HG03196 (cell line): ENCODE data around the gene GVQW3.
A peak's percentile ranks its signal among the peaks of the same experiment; 100 is the strongest.

Source experiments
- ATAC-seq: cut with Tn5 transposase; IDR thresholded peaks from one replicate; pipeline ENCODE4 v1.9.1; 2021; ENCODE audit not compliant: unreplicated experiment

Gene GVQW3

GRCh38 chr11:76380977-76381719 lies at the start of gene GVQW3, which contains the start of gene THAP12:
TSS of gene GVQW3 (plus strand) at chr11:76381323. CDS start at chr11:76381829, 506 bp downstream.
TSS of gene THAP12 (minus strand) at chr11:76381132. CDS start at chr11:76380836, 296 bp downstream.
- peak; percentile 80 for ATAC-seq

- no peak for ATAC-seq
Observed at GRCh38 chr11:76334826-76335389, 46.2 kb upstream of the GVQW3 start.

- ATAC-seq, result no peak
Observed at GRCh38 chr11:76335842-76336241, 45.3 kb upstream of the GVQW3 start.

DNA sequence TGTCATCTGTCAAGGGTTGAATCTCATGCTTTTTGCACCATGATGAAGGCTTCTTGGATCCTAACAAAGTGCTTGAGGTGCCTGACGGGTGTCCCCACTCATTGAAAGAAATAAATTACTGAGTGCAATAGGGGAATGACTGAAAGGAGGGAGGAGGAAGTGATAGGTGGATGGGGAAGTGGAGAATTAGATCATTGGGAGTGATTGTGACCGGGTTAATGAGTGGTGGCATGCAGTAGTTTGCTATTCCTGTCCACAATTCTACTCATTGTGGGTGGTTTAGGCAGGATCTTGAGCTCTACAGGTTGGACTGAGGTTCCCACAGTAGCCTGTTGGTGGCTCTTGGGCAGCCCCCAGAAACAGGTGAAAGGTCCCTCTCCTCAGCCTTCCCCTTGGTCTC lies 44.5 kb upstream of the GVQW3 start:
- no peak for ATAC-seq

DNA sequence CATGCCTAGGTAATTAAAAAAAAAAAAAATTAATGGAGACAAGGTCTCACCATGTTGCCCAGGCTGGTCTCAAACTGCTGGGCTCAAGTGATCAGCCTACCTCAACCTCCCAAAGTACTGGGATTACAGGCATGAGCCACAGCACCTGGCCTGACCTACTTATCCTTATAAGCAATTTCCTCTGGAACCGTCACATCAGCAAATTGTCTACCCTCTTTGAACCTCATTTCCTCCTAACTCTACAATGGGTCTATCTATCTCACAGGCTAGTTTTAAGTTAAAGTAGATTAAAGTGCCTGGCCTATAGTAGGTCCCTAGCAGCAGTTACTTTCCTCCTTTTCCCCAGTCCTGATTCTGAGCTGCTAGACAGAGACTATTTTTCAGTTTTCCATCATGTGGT lies 43.7 kb upstream of the GVQW3 start:
- ATAC-seq, result no peak

- no peak for ATAC-seq
Observed at GRCh38 chr11:76337923-76338322, 43.2 kb upstream of the GVQW3 start.

- ATAC-seq, result no peak
Observed at GRCh38 chr11:76339221-76339620, 41.9 kb upstream of the GVQW3 start.

DNA sequence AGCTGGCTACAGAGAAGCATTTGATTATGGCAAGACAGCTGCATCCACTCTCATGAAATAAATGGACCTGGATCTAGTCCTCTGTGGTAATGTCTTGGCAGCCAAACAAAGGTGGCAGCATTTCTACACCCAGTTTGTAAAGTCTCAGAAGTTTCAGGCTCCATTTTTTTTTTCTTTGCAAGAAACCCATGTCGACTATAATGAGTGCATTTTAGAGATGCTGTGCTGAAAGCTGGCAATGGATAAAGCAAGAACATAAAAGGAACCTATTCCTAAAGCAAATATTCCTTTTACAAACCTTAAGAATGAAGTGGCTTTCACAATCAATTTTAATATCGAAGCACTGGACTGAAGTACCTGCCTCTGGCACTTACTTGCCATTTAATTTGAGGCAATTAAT lies 33.7 kb upstream of the GVQW3 start:
- ATAC-seq, result no peak

DNA sequence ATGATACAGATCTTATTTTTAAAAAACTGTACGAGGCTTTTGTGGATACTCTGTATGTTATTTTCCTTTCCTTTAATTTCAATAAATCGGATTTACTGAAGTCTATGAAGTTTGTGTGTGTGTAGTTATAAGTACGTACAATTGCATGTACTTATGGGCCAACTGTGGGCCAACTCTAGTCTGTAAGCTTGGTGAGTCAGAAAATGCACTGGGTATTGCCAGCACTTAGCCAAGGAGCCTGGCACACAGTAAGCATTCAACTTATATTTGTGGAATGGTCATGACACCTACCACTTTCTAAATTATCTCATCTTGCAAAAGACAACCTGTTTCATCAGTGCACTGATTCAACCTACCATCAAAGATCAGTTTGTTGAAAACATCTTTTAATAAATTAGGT lies 32.8 kb upstream of the GVQW3 start:
- ATAC-seq, result no peak

DNA sequence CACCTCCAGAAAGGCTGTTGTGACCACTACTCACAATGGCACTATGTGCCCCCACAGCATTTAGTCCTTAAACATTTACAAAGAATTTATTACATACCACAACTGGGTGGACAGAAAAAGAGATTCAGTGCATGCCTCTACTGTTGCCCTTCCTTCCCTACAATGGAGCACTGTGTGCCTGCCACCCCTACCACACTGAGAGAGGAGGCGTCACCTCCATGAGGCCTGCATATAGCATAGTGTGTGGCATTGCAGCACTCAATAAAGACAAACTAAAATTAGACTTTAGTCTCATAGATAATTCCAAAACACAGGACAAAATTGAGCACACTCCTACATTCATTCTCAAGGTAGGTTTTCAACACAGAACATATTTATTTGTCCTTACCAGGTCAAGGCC lies 26.0 kb upstream of the GVQW3 start:
- ATAC-seq, result no peak

- no peak for ATAC-seq
Observed at GRCh38 chr11:76361374-76361773, 19.7 kb upstream of the GVQW3 start.

DNA sequence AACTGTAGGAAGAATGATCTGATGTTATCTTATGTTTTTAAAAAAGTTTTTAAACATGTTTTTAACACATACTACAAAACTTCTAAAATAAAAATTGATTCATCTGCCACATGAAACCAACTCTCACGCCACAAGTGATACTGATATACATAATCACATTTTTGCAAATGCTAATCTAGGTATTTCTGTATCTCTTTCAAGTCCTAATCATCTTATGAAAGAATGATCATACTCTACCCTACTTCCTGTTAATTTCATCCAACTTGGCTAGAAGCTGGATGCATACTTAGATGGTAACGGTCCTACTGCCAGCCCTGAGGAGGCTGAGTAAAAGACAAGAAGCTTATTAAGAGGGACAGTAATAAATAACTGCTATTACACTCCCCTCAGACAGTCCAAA lies 19.3 kb upstream of the GVQW3 start:
- no peak for ATAC-seq

GRCh38 chr11:76362716-76363115 lies 18.4 kb upstream of the GVQW3 start:
- ATAC-seq, result no peak

- ATAC-seq, result no peak
Observed at GRCh38 chr11:76365038-76365679, 16.0 kb upstream of the GVQW3 start.

DNA sequence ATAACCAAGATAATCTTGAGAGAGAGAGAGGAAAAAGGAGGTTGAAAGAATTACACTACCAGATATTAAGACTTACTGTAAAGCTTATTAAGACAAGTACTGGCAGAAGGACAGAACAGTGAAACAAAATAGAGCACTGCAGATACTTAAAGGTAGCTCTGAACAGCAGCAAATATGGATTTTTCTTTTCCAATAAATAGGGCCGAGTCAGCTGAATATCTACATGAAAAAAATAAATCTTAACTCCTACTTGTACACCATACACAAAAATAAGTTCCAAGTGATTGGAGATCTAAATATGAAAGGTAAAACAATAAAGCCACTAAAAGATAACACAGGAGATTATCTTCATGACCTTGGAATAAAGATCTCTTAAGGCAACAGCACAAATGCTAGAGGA lies 12.6 kb upstream of the GVQW3 start:
- no peak for ATAC-seq

DNA sequence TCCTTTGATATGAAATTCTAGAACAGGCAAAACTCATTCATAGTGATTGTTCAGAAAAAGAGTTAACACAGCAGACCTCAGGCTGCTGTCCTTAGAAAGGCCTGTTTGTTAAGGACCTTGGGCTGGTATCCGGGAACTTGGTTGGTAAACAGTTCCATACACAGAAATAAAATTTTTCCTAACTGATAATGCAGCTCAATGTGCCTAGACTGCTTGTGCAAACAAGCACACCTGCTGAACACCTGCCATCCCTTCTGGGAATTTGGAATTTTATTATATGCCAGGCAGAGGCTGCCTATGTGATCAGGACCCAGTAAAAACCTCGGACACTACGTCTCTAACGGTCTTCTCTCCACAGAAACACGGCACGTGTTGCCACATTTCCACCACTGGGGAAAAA lies 11.7 kb upstream of the GVQW3 start:
- no peak for ATAC-seq

DNA sequence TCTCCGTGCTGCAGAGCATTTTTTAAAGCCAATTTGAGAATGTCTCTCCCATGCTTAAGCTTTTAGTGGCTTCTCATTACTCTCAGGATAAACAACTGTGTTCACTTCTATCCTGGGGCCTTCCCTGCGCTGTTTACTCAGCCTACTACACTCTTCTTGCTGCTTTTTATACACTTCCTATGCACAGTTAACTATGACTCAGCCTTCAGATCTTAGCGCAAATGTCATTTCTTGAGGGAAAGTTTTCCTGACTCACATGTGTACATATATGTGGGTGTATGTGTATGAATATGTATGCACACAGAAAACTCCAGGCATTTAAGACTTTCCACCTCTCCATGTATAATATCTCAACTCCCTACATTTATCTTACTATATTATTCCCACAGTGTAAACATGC lies 10.0 kb upstream of the GVQW3 start:
- ATAC-seq, result peak; percentile 73

GRCh38 chr11:76376746-76377558 lies 4.2 kb upstream of the GVQW3 start:
- ATAC-seq, result no peak

DNA sequence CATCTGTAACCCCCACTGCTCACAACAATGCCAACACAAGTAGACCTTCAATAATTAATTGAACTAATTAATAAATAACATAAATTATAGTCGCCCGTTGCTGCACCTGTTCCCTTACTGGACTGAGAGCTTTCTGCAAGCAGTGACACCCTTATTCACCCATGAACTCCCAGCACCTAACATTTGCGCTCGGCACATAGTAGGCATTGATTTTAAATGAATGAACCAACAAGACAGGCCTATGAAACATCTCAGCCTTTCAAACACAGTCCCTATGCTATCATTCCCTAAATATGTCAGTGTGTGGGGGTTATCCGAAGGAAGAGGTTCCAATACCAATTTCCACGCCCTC lies 1.3 kb upstream of the GVQW3 start:
- ATAC-seq, result no peak

DNA sequence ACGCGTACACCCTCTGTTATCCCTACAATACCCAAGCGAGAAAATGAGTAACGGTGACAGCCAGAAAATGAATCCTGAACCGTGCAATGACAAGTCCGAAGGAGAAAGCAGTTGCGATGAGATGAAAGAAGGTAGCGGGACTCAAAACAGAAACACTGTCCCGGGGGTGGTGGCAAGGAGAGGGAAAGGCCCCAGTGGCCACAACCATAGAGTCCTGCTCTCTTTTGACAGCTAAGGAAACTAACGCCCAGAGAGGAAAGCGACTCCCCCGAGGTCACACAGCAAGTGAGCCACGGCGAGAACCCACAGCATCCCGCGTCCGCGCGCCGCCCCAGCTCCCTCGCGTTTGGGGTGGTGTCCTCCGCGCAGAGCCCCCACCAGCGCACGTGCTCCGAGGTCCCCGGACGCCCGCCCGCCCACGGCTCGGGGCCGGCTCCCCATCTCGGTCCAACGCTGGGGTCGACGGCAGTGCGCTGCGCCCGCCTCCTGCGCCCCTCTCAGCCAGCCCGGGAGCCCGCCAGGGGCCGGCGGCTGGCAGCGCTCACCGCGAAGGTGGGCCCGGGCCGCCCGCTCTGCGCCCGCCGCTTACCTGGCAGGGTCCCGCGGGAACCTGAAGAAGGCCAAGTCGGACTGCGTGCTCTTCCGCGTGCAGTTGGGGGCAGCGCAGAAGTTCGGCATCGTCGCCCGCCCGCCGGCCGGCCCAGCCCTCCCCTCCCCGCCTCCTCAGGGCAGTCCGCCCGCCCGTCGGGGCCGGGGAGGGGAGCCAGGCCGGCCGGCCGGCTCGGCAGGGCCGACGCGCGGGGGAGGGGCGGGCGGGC lies 755 bp upstream of the GVQW3 start:
- peak; percentile 16 for ATAC-seq

GRCh38 chr11:76382209-76382608 lies 1.1 kb downstream of the GVQW3 start:
- ATAC-seq, result no peak
